Astrocyte (in vitro differentiated cells and primary cell): Measurements from ENCODE around the gene NR1D1. TPM values are rescaled to one million over a fixed set of nuclear protein-coding genes. Genes with fewer than 3 reads are reported as not detected.

Experiments used
- DNase-seq: peaks from one replicate; pipeline ENCODE4 v3.0.0-alpha.2; 2010; ENCODE audit warnings: low read depth
- FAIRE-seq: peaks from 2 replicates; lab custom pipeline; 2011; peaks lifted over from hg19 to GRCh38; lab: Jason Lieb, UNC
- H2AFZ ChIP-seq: 2 replicates; pipeline ENCODE4 v1.6.0; 2012; ENCODE audit warnings: low read depth, low read length, inconsistent platforms
- H3K27ac ChIP-seq: 2 replicates; pipeline ENCODE4 v1.5.1; 2011; ENCODE audit warnings: low read depth, low read length, inconsistent platforms
- H3K27me3 ChIP-seq: 2 replicates; pipeline ENCODE4 v1.6.0; 2011; ENCODE audit warnings: low read length, inconsistent platforms; ENCODE audit not compliant: insufficient read depth
- H3K36me3 ChIP-seq: 2 replicates; pipeline ENCODE4 v1.5.1; 2011; ENCODE audit warnings: low read length, inconsistent platforms; ENCODE audit not compliant: insufficient read depth
- H3K4me1 ChIP-seq: 2 replicates; pipeline ENCODE4 v1.5.1; 2011; ENCODE audit warnings: low read length, inconsistent platforms; ENCODE audit not compliant: insufficient read depth
- H3K4me2 ChIP-seq: 2 replicates; pipeline ENCODE4 v1.6.0; 2012; ENCODE audit warnings: low read length, inconsistent platforms
- H3K4me3 ChIP-seq: 2 replicates; pipeline ENCODE4 v1.5.1; 2011; ENCODE audit warnings: low read depth, mild to moderate bottlenecking, low read length, inconsistent platforms; ENCODE audit not compliant: insufficient read depth
- H3K79me2 ChIP-seq: 2 replicates; pipeline ENCODE4 v1.6.0; 2012; ENCODE audit warnings: mild to moderate bottlenecking, low read length, inconsistent platforms; ENCODE audit not compliant: insufficient read depth
- H3K9ac ChIP-seq: 2 replicates; pipeline ENCODE4 v1.6.0; 2012; ENCODE audit warnings: mild to moderate bottlenecking, low read length, inconsistent platforms
- H3K9me3 ChIP-seq: 2 replicates; pipeline ENCODE4 v1.5.1; 2012; ENCODE audit warnings: low read depth, mild to moderate bottlenecking, low read length, inconsistent platforms; ENCODE audit not compliant: insufficient read depth
- H4K20me1 ChIP-seq: 2 replicates; pipeline ENCODE4 v1.6.0; 2012; ENCODE audit warnings: low read length, inconsistent platforms; ENCODE audit not compliant: insufficient read depth
- H3K27ac Mint-ChIP-seq: one replicate; pipeline ENCODE4 v1.8.0; 2021; ENCODE audit warnings: mild to moderate bottlenecking, mixed read lengths; ENCODE audit not compliant: unreplicated experiment
- H3K27me3 Mint-ChIP-seq: one replicate; pipeline ENCODE4 v1.8.0; 2021; ENCODE audit warnings: low read depth, mixed read lengths; ENCODE audit not compliant: unreplicated experiment
- H3K36me3 Mint-ChIP-seq: one replicate; pipeline ENCODE4 v1.8.0; 2021; ENCODE audit warnings: low read depth, mixed read lengths; ENCODE audit not compliant: unreplicated experiment
- H3K4me1 Mint-ChIP-seq: one replicate; pipeline ENCODE4 v1.8.0; 2021; ENCODE audit warnings: low read depth, mixed read lengths; ENCODE audit not compliant: unreplicated experiment
- H3K4me3 Mint-ChIP-seq: one replicate; pipeline ENCODE4 v1.8.0; 2021; ENCODE audit warnings: mild to moderate bottlenecking, moderate library complexity, mixed read lengths; ENCODE audit not compliant: unreplicated experiment
- H3K9me3 Mint-ChIP-seq: one replicate; pipeline ENCODE4 v1.8.0; 2021; ENCODE audit warnings: mild to moderate bottlenecking, mixed read lengths; ENCODE audit not compliant: unreplicated experiment
- EZH2 ChIP-seq: IDR thresholded peaks from 2 replicates; pipeline ENCODE4 v1.6.1; 2012; ENCODE audit warnings: mild to moderate bottlenecking, low read length, inconsistent platforms; ENCODE audit not compliant: insufficient read depth
- total RNA-seq: library from RNA; stranded (reverse); gene quantifications from 2 replicates; pipeline ENCODE4 v1.2.1, GENCODE V29; 2021
- TF ChIP-seq, protein P1 (sequence below): IDR thresholded peaks from 2 replicates; pipeline ENCODE4 v1.5.1; 2011; ENCODE audit warnings: low read depth, mild to moderate bottlenecking, inconsistent platforms, low read length, moderate library complexity; ENCODE audit not compliant: insufficient read depth

Gene NR1D1
- total RNA-seq, 1 donor from 2014 or later: 8.7 TPM

DNA sequence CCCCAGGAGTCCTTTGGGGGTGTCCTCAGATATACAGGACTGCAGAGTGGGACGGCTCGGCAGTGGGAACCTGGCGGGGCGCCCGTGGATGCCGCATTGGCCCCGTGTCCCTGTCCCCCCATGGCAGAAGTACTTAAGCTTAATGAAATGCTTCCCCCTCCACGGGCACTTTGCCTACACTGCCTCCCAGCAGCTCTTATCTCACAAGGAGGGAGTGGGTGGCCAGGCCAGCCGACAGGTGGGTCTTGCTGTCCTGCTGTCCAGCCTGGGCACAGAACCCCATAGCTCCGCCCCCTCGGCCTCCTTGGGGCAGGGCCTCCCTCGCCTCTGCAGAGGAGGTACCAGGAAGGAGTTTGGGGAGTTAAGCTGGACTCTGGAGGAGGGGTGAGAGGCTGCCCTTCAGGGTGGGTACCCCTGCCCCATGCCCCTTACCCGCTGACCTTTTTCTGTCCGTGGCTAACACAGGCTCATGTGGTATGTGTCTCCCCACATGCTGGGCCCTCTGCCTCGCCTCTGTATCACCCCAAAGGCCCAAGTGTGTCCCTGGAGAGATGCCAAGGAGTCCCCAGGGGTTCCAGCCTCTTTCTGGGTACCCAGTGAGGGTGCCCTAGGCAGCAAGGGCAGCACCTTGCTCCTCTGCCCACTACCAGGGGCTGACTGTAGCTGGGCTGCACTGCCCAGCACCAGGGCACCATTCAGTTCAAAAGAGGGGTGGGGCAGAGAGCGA lies 28.9 kb downstream of the NR1D1 start:
- peak overlapping the region; percentile 38 for H3K4me2 ChIP-seq
- Mint-ChIP-seq H3K36me3 (peaks cover 6% of the 10 kb centered on the region), H3K27ac (no peak overlapping the region), H3K9me3 (peaks cover 1% of the 10 kb centered on the region), H3K27me3 (peaks cover 2% of the 10 kb centered on the region), H3K4me1 (peaks cover 51% of the 10 kb centered on the region), H3K4me3 (no peak overlapping the region)
- H3K79me2 ChIP-seq: peaks cover 32% of the 10 kb centered on the region
- peaks cover 33% of the 10 kb centered on the region for H4K20me1 ChIP-seq
- no peak overlapping the region for H3K9ac ChIP-seq
- H3K27me3 ChIP-seq: no peaks in the 10 kb centered on the region
- no peaks in the 10 kb centered on the region for H3K9me3 ChIP-seq
- H3K27ac ChIP-seq: no peak overlapping the region
- DNase-seq (no peak), FAIRE-seq (no peak)
- no peaks in the 10 kb centered on the region for H3K36me3 ChIP-seq
- TF ChIP-seq, protein P1, sequence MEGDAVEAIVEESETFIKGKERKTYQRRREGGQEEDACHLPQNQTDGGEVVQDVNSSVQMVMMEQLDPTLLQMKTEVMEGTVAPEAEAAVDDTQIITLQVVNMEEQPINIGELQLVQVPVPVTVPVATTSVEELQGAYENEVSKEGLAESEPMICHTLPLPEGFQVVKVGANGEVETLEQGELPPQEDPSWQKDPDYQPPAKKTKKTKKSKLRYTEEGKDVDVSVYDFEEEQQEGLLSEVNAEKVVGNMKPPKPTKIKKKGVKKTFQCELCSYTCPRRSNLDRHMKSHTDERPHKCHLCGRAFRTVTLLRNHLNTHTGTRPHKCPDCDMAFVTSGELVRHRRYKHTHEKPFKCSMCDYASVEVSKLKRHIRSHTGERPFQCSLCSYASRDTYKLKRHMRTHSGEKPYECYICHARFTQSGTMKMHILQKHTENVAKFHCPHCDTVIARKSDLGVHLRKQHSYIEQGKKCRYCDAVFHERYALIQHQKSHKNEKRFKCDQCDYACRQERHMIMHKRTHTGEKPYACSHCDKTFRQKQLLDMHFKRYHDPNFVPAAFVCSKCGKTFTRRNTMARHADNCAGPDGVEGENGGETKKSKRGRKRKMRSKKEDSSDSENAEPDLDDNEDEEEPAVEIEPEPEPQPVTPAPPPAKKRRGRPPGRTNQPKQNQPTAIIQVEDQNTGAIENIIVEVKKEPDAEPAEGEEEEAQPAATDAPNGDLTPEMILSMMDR: no peak
- no peak for TF ChIP-seq EZH2
- H3K4me3 ChIP-seq: no peak overlapping the region
- peaks cover 51% of the 10 kb centered on the region for H3K4me1 ChIP-seq
- no peak overlapping the region for H2AFZ ChIP-seq

DNA sequence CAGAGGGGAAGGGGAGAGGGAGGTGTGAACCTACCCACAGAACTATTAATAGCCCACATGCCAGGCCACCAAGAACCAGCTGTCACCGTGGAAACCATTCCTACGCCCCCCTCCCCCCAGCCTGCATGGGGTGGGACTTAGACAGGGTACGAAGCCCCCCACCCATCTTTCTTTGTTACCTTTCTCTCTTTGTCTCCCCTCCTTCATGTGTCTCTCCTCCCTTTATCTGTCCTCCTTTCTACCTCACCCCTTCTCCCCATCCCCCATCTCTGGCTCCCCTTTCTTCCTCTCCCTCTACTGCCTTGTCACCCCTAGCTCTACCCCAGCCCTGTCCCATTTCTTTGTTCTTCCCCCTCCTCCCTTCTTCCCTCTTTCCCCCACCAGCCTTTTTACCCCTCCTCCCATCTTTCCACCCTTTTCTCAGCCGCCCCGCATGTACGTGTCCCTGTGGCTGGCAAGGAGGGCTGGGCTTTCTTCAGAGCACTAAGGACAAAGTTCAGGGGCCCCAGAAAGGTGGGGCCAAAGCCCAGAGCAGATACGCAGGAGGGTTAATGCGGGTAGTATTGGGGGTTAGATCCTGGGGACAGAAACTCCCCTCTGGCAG lies 29.6 kb downstream of the NR1D1 start:
- FAIRE-seq: no peak
- Mint-ChIP-seq H3K9me3 (peaks cover 1% of the 10 kb centered on the region), H3K36me3 (peaks cover 6% of the 10 kb centered on the region), H3K4me1 (peaks cover 49% of the 10 kb centered on the region), H3K27ac (peak overlapping the region; percentile 26), H3K27me3 (peaks cover 2% of the 10 kb centered on the region), H3K4me3 (peak overlapping the region; percentile 57)
- peak overlapping the region; percentile 38 for H3K4me2 ChIP-seq
- no peak overlapping the region for H3K27ac ChIP-seq
- H3K4me1 ChIP-seq: peaks cover 53% of the 10 kb centered on the region
- H3K4me3 ChIP-seq: no peak overlapping the region
- no peaks in the 10 kb centered on the region for H3K36me3 ChIP-seq
- no peak for TF ChIP-seq EZH2
- TF ChIP-seq, protein P1: no peak
- DNase-seq: no peak
- H3K79me2 ChIP-seq: peaks cover 35% of the 10 kb centered on the region
- H3K9me3 ChIP-seq: no peaks in the 10 kb centered on the region
- no peaks in the 10 kb centered on the region for H3K27me3 ChIP-seq
- H2AFZ ChIP-seq: no peak overlapping the region
- peaks cover 30% of the 10 kb centered on the region for H4K20me1 ChIP-seq
- no peak overlapping the region for H3K9ac ChIP-seq
